Measurements from ENCODE around the gene OR10AD1. TPM values are rescaled to one million over a fixed set of nuclear protein-coding genes. Genes with fewer than 3 reads are reported as not detected.

OR10AD1 gene
- total RNA-seq, 1 experiment from 2014 or later = not detected

DNA sequence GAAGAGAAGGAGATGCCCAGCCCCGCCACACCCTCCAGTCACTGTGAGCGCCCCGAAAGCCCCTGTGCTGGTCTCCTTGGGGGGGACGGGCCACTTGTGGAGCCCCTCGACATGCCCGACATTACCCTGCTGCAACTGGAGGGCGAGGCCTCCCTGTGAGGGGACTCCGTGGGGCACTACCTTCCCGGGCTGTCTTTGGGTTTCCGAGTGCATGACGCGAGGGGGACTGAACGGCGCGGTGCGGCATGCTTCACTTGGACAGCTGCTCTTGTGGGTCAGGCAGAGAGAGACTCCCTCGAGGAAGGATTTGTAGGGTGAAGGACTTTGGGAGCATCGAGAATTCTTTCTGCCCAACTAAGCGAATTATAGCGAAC, 18.6 kb downstream of the OR10AD1 start:
- Histone ChIP-seq H3K4me3 (no peak overlapping the region), H3K4me1 (replicated peaks; ENCODE audit: insufficient read depth) (no peaks in the 10 kb centered on the region), H3F3A (ENCODE audit: insufficient read depth, low read depth) (no peaks in the 10 kb centered on the region), H3K36me3 (ENCODE audit: low read depth) (no peaks in the 10 kb centered on the region), H3K9me2 (ENCODE audit: insufficient read depth) (no peaks in the 10 kb centered on the region), H2AFZ (no peak overlapping the region), H3K79me2 (ENCODE audit: low read depth) (no peaks in the 10 kb centered on the region), H3K27me3 (ENCODE audit: insufficient read depth, low read depth) (peaks cover 11% of the 10 kb centered on the region; the same call in 1 of the 2 replicates), H3K27ac (no peak overlapping the region), H3K9me3 (ENCODE audit: insufficient read depth, low read depth) (no peaks in the 10 kb centered on the region), H4K20me1 (ENCODE audit: insufficient read depth) (no peaks in the 10 kb centered on the region), H3K4me2 (no peak overlapping the region)
- intact Hi-C loops (cut with micrococcal nuclease; ENCODE audit: unreplicated experiment) = loop anchor here (10.0 kb wide), 1 partner anchor 430 kb away; no protein-coding TSS in a partner anchor
- no peak for DNase-seq
- CTCF ChIA-PET = no interaction called here
- no peak for TF ChIP-seq EZH2 (IDR thresholded peaks at IDR 0.05; ENCODE audit: low read depth)
- TF ChIP-seq, protein P1, sequence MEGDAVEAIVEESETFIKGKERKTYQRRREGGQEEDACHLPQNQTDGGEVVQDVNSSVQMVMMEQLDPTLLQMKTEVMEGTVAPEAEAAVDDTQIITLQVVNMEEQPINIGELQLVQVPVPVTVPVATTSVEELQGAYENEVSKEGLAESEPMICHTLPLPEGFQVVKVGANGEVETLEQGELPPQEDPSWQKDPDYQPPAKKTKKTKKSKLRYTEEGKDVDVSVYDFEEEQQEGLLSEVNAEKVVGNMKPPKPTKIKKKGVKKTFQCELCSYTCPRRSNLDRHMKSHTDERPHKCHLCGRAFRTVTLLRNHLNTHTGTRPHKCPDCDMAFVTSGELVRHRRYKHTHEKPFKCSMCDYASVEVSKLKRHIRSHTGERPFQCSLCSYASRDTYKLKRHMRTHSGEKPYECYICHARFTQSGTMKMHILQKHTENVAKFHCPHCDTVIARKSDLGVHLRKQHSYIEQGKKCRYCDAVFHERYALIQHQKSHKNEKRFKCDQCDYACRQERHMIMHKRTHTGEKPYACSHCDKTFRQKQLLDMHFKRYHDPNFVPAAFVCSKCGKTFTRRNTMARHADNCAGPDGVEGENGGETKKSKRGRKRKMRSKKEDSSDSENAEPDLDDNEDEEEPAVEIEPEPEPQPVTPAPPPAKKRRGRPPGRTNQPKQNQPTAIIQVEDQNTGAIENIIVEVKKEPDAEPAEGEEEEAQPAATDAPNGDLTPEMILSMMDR (conservative IDR thresholded peaks at IDR 0.05) = no peak
- BruUV-seq (replicated peaks) = no TSS peak
- POLR2A ChIA-PET (ENCODE audit: unreplicated experiment) = no interaction called here

DNA sequence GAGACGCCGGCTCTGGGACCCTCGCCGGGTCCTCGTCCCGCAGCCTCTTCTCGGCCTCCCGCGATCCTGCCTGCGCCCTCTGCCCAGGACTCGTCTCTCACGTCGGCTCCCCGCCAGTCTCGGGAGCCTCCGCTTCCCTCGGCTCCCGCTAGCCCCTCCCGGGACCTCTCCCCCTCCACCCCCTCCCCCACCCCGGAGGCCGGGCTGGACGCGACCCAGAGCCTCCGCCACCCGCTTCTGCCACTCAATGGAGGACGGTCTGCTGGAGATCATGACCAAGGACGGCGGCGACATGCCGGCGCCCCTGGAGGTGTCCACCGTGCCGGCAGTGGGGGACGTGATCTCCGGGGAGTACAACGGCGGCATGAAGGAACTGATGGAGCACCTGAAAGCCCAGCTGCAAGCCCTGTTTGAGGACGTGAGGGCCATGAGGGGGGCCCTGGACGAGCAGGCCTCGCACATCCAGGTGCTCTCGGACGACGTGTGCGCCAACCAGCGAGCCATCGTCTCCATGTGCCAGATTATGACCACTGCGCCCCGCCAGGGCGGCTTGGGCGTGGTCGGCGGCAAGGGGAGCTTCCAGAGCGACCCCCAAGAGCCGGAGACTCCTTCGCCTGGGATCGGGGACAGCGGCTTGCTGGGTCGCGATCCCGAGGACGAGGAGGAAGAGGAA, 19.1 kb downstream of the OR10AD1 start:
- intact Hi-C loops (cut with micrococcal nuclease; ENCODE audit: unreplicated experiment) = loop anchor here (10.0 kb wide), 1 partner anchor 431 kb away; no protein-coding TSS in a partner anchor
- no peak overlapping the region for H3K4me2 ChIP-seq
- H3K27ac ChIP-seq = no peak overlapping the region
- no peaks in the 10 kb centered on the region for H4K20me1 ChIP-seq (ENCODE audit: insufficient read depth)
- H3K4me1 ChIP-seq (replicated peaks; ENCODE audit: insufficient read depth) = no peaks in the 10 kb centered on the region
- ChIA-PET POLR2A (ENCODE audit: unreplicated experiment) (no interaction called here), CTCF (no interaction called here)
- H3F3A ChIP-seq (ENCODE audit: insufficient read depth, low read depth) = no peaks in the 10 kb centered on the region
- DNase-seq = no peak
- no peak overlapping the region for H2AFZ ChIP-seq
- H3K36me3 ChIP-seq (ENCODE audit: low read depth) = no peaks in the 10 kb centered on the region
- no peaks in the 10 kb centered on the region for H3K9me3 ChIP-seq (ENCODE audit: insufficient read depth, low read depth)
- H3K9me2 ChIP-seq (ENCODE audit: insufficient read depth) = no peaks in the 10 kb centered on the region
- TF ChIP-seq, protein P1 (conservative IDR thresholded peaks at IDR 0.05) = no peak
- no peak for TF ChIP-seq EZH2 (IDR thresholded peaks at IDR 0.05; ENCODE audit: low read depth)
- no peaks in the 10 kb centered on the region for H3K79me2 ChIP-seq (ENCODE audit: low read depth)
- H3K4me3 ChIP-seq = no peak overlapping the region
- BruUV-seq (replicated peaks) = no TSS peak
- H3K27me3 ChIP-seq (ENCODE audit: insufficient read depth, low read depth) = peaks cover 16% of the 10 kb centered on the region; the same call in 1 of the 2 replicates

DNA sequence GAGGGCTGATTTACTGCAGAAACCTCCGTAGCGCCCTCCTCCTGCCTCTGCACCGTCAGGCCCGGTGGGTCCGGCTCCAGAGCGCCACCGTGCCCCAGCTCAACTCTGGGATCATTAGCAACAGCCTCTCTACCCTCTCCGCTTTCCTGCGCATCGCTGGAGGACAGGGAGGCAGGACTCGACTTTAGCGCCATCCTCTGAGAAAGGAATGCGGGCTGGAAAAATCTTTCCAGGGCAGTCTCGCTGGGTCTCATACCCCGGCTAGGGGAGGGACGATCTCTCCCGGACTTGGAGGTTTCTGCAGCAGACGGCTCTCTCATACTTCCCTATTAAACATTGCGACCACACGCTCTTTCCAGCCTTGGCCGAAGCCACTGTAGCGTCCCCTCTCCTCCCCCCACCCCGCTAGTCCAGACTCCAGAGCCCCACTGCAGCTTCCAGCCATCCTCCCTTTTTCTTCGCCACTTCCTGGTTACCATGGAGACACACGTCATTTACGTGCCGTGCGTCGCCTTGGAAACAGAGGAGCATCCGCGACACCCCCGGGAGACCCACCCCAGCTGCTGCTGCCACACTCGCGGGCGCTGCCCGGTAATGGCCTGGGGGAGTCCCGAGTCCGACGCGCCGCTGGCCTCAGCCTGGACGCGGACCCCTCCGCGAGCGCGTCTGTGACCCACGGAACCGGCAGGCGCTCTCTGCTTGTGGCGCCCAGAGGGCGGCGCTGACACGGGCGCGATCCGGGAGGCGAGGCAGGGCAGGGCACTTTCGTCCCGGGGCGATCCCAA, 19.8 kb downstream of the OR10AD1 start, which contains the start of gene CCDC184:
Gene CCDC184, plus strand, starts transcription at position 554 of the 785 bp plus-strand sequence. CDS start 479 bp downstream, outside the sequence.
- Histone ChIP-seq H3K79me2 (ENCODE audit: low read depth) (no peaks in the 10 kb centered on the region), H3K27me3 (ENCODE audit: insufficient read depth, low read depth) (peaks cover 16% of the 10 kb centered on the region), H3K36me3 (ENCODE audit: low read depth) (no peaks in the 10 kb centered on the region), H3K9me3 (ENCODE audit: insufficient read depth, low read depth) (no peaks in the 10 kb centered on the region), H3K4me1 (replicated peaks; ENCODE audit: insufficient read depth) (no peaks in the 10 kb centered on the region), H4K20me1 (ENCODE audit: insufficient read depth) (no peaks in the 10 kb centered on the region), H3F3A (ENCODE audit: insufficient read depth, low read depth) (no peaks in the 10 kb centered on the region), H3K4me3 (no peak within 1 kb of the TSS), H3K4me2 (no peak within 1 kb of the TSS), H3K27ac (no peak within 1 kb of the TSS), H2AFZ (no peak within 1 kb of the TSS), H3K9me2 (ENCODE audit: insufficient read depth) (no peaks in the 10 kb centered on the region)
- no peak for DNase-seq
- intact Hi-C loops (cut with micrococcal nuclease; ENCODE audit: unreplicated experiment) = loop anchor here (10.0 kb wide), 1 partner anchor 432 kb away; no protein-coding TSS in a partner anchor
- POLR2A ChIA-PET (ENCODE audit: unreplicated experiment) = no interaction called here
- CTCF ChIA-PET = no interaction called here
- no TSS peak for BruUV-seq (replicated peaks)
- no peak for TF ChIP-seq EZH2 (IDR thresholded peaks at IDR 0.05; ENCODE audit: low read depth)
- TF ChIP-seq, protein P1 (conservative IDR thresholded peaks at IDR 0.05) = no peak

Measured in PC-9 (cell line).